ENCODE results near the gene ADARB2.

- TF ChIP-seq CTCF (IDR thresholded peaks at IDR 0.05) (no peak), POLR2A (IDR thresholded peaks at IDR 0.05) (no peak)
Measured at GRCh38 chr10:1737222-1738061, at the start of gene ADARB2.

Data from testis (tissue), 2 donors.